ENCODE results near the gene NNT.
"Not testable (repeated sequence)": the region's sequence is repeated elsewhere in the genome, so short reads cannot be mapped to it uniquely, and the experiment has no call there.

DNA sequence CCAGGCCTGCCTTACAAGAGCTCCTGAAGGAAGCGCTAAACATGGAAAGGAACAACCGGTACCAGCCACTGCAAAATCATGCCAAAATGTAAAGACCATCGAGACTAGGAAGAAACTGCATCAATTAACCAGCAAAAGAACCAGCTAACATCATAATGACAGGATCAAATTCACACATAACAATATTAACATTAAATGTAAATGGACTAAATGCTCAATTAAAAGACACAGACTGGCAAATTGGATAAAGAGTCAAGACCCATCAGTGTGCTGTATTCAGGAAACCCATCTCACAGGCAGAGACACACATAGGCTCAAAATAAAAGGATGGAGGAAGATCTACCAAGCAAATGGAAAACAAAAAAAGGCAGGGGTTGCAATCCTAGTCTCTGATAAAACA, 116.8 kb downstream of the NNT start:
- TF ChIP-seq EZH2, EZH2phosphoT487 (IDR thresholded peaks at IDR 0.05): not testable (repeated sequence)
- TF ChIP-seq, protein P1, sequence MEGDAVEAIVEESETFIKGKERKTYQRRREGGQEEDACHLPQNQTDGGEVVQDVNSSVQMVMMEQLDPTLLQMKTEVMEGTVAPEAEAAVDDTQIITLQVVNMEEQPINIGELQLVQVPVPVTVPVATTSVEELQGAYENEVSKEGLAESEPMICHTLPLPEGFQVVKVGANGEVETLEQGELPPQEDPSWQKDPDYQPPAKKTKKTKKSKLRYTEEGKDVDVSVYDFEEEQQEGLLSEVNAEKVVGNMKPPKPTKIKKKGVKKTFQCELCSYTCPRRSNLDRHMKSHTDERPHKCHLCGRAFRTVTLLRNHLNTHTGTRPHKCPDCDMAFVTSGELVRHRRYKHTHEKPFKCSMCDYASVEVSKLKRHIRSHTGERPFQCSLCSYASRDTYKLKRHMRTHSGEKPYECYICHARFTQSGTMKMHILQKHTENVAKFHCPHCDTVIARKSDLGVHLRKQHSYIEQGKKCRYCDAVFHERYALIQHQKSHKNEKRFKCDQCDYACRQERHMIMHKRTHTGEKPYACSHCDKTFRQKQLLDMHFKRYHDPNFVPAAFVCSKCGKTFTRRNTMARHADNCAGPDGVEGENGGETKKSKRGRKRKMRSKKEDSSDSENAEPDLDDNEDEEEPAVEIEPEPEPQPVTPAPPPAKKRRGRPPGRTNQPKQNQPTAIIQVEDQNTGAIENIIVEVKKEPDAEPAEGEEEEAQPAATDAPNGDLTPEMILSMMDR (IDR thresholded peaks at IDR 0.05) = not testable (repeated sequence)

All from neural progenitor cell (in vitro differentiated cells).